GM23248 (cell line): Measurements from ENCODE around the gene QRICH1. TPM values are rescaled to one million over a fixed set of nuclear protein-coding genes. Genes with fewer than 3 reads are reported as not detected.

Experiments used
- DNase-seq: peaks from one replicate; pipeline ENCODE4 v3.0.0-alpha.2; 2015
- H2AFZ ChIP-seq: fragments of 200-600 bp; sonication (generic); 2 replicates; pipeline ENCODE4 v1.6.1; 2016; ENCODE audit warnings: antibody characterized with exemption
- H3F3A ChIP-seq: fragments of 200-600 bp; sonication (generic); 2 replicates; pipeline ENCODE4 v1.6.1; 2016; ENCODE audit warnings: mild to moderate bottlenecking, antibody characterized with exemption, mixed run types; ENCODE audit not compliant: insufficient read depth
- H3K27ac ChIP-seq: fragments of 200-600 bp; sonication (generic); 2 replicates; pipeline ENCODE4 v1.5.1; 2016; ENCODE audit warnings: mild to moderate bottlenecking
- H3K27me3 ChIP-seq: fragments of 200-600 bp; sonication (generic); replicated peaks from 2 replicates; pipeline ENCODE4 v1.6.1; 2016; ENCODE audit warnings: mild to moderate bottlenecking; ENCODE audit not compliant: insufficient read depth
- H3K36me3 ChIP-seq: fragments of 200-600 bp; sonication (generic); 2 replicates; pipeline ENCODE4 v1.6.1; 2016; ENCODE audit warnings: low read depth, mild to moderate bottlenecking
- H3K4me1 ChIP-seq: fragments of 200-600 bp; sonication (generic); 2 replicates; pipeline ENCODE4 v1.6.1; 2016; ENCODE audit warnings: mild to moderate bottlenecking; ENCODE audit not compliant: insufficient read depth
- H3K4me2 ChIP-seq: fragments of 200-600 bp; sonication (generic); one replicate; pipeline ENCODE4 v1.6.1; 2016; ENCODE audit warnings: mild to moderate bottlenecking; ENCODE audit not compliant: unreplicated experiment
- H3K4me3 ChIP-seq: fragments of 200-600 bp; sonication (generic); 2 replicates; pipeline ENCODE4 v1.5.1; 2016; ENCODE audit warnings: mild to moderate bottlenecking
- H3K79me2 ChIP-seq: fragments of 200-600 bp; sonication (generic); 2 replicates; pipeline ENCODE4 v1.6.1; 2016; ENCODE audit warnings: mild to moderate bottlenecking; ENCODE audit not compliant: insufficient read depth
- H3K9ac ChIP-seq: fragments of 200-600 bp; sonication (generic); 2 replicates; pipeline ENCODE4 v1.6.1; 2016; ENCODE audit warnings: mild to moderate bottlenecking
- H3K9me2 ChIP-seq: fragments of 200-600 bp; sonication (generic); 2 replicates; pipeline ENCODE4 v1.6.1; 2016; ENCODE audit warnings: mixed run types, mild to moderate bottlenecking, moderate library complexity; ENCODE audit not compliant: insufficient read depth
- H3K9me3 ChIP-seq: fragments of 200-600 bp; sonication (generic); one replicate; pipeline ENCODE4 v1.6.1; 2017; ENCODE audit warnings: low read depth
- H4K20me1 ChIP-seq: fragments of 200-600 bp; sonication (generic); 2 replicates; pipeline ENCODE4 v1.6.0; 2016; ENCODE audit not compliant: insufficient read depth
- EZH2 ChIP-seq: fragments of 200-600 bp; sonication (generic); IDR thresholded peaks from 2 replicates; pipeline ENCODE4 v1.6.1; 2018; ENCODE audit warnings: antibody characterized with exemption, mild to moderate bottlenecking; ENCODE audit not compliant: insufficient read depth, poor library complexity, severe bottlenecking
- EZH2phosphoT487 ChIP-seq: fragments of 200-600 bp; sonication (generic); IDR thresholded peaks from 2 replicates; pipeline ENCODE4 v1.6.1; 2018; ENCODE audit warnings: antibody characterized with exemption, moderate library complexity, mild to moderate bottlenecking, low read depth; ENCODE audit not compliant: insufficient read depth
- WGBS, 2 experiments: methylation state at CpG; one replicate each; pipeline ENCODE4 v1.1.6; 2015 to 2017; ENCODE audit warnings: low lambda C conversion rate in 2 of 2, low coverage in 1 of 2; ENCODE audit errors: missing lambda C conversion rate in 2 of 2; 5-methylcytosine and 5-hydroxymethylcytosine counted together
- in situ Hi-C: fragments of 300-500 bp; cut with MboI; formaldehyde crosslinking; loops from 2 replicates; pipeline ENCODE4 v1.15.0; 2020
- polyA plus RNA-seq: library from polyadenylated mRNA; unstranded; fragments of >200 nt; fragmentation: Nextera tagmentation; extraction: Ambion mirVana; gene quantifications from 2 replicates; pipeline ENCODE4 v1.2.1, GENCODE V29; 2016
- total RNA-seq: library from RNA; depleted of rRNA; stranded (reverse); fragments of >200 nt; shearing (Covaris generic); gene quantifications from 2 replicates; pipeline ENCODE4 v1.2.3, GENCODE V29; 2014

The QRICH1 gene
- total and polyA plus RNA-seq, 2 experiments from 2014 or later: 29.0 to 107 TPM

- in situ Hi-C loops: no loop called here
Observed at GRCh38 chr3:49018707-49019006, 75.2 kb downstream of the QRICH1 start.

GRCh38 chr3:49017971-49018706, 75.7 kb downstream of the QRICH1 start, which contains the start of gene DALRD3:
TSS of gene DALRD3 (minus strand) at chr3:49018580. CDS start at chr3:49018564, 16 bp downstream.
- Histone ChIP-seq H3K4me2 (peak within 1 kb of the TSS; percentile 87), H2AFZ (peak within 1 kb of the TSS; percentile 58), H3K27ac (peak within 1 kb of the TSS; percentile 78), H3K4me1 (peaks cover 3% of the 10 kb centered on the region; the same call in 1 of the 2 replicates), H3K36me3 (peaks cover 11% of the 10 kb centered on the region; the same call in 1 of the 2 replicates), H3K9me3 (no peaks in the 10 kb centered on the region), H3K27me3 (no peaks in the 10 kb centered on the region), H3K79me2 (peaks cover 55% of the 10 kb centered on the region), H3F3A (peaks cover 23% of the 10 kb centered on the region), H3K9ac (peak within 1 kb of the TSS; percentile 85), H3K9me2 (no peaks in the 10 kb centered on the region), H4K20me1 (no peaks in the 10 kb centered on the region), H3K4me3 (peak within 1 kb of the TSS; percentile 84)
- in situ Hi-C loops: no loop called here
- WGBS, 2 experiments: 1% methylated on average over 74 to 85 of the region's 85 CpGs
- no peak for TF ChIP-seq EZH2phosphoT487
- TF ChIP-seq EZH2: no peak
- peak; percentile 88 for DNase-seq

More at GRCh38 chr3:49018707-49019006, 75.2 kb downstream of the QRICH1 start:
- peak overlapping the region; percentile 75 for H3K4me3 ChIP-seq
- peaks cover 27% of the 10 kb centered on the region for H3F3A ChIP-seq
- peaks cover 11% of the 10 kb centered on the region; the same call in 1 of the 2 replicates for H3K36me3 ChIP-seq
- H3K9me3 ChIP-seq: no peaks in the 10 kb centered on the region
- H3K27me3 ChIP-seq: no peaks in the 10 kb centered on the region
- H3K4me1 ChIP-seq: peaks cover 5% of the 10 kb centered on the region; the same call in 1 of the 2 replicates
- peaks cover 55% of the 10 kb centered on the region for H3K79me2 ChIP-seq
- peak overlapping the region; percentile 85 for H3K9ac ChIP-seq
- peak overlapping the region; percentile 78 for H3K4me2 ChIP-seq
- peak overlapping the region; percentile 58 for H2AFZ ChIP-seq
- H3K9me2 ChIP-seq: no peaks in the 10 kb centered on the region
- H3K27ac ChIP-seq: peak overlapping the region; percentile 78
- H4K20me1 ChIP-seq: no peaks in the 10 kb centered on the region
- TF ChIP-seq EZH2phosphoT487 (no peak), EZH2 (no peak)
- WGBS, 2 experiments: 4 to 5% methylated on average over 18 of the region's 18 CpGs
- DNase-seq: no peak

DNA sequence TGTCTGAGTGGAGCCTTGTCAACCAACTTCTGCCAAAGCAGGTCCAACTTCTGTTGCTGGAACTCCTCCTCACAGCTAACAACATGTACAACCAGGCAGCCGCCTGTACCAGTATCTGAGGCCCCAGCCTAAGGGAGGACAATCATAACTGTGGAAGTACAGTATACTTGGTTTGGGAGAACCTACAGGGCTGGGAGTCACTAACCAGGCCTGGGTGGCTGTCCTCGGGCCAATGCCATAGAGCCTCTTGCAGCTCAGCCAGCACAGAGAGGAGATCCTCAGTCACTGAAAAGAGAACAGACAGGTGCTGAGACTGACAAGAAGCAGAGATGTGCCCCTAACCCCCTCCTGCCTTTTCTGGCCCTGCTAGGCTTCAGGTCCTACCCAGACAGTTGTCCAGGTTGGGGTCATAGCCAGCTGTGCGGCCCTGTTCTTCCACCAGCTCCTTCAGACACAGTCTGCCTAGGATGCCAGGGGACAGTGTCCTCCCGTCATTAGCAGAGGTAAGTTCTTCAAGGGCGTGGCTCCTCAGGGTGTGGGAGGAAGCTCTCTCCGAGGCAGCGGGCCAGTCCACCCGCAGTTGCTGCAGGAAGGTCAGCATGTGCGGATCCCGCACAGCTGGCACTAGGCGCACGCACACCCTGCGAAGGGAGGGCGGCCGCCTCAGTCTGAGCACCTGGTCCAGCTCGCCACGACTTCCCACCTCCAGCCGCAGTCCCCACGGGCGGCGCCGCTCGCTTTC, 76.5 kb downstream of the QRICH1 start:
- Histone ChIP-seq H3K4me3 (peak overlapping the region; percentile 75), H3K79me2 (peaks cover 55% of the 10 kb centered on the region), H3F3A (peaks cover 18% of the 10 kb centered on the region), H4K20me1 (no peaks in the 10 kb centered on the region), H3K9me3 (no peaks in the 10 kb centered on the region), H3K4me1 (no peaks in the 10 kb centered on the region), H3K9ac (peak overlapping the region; percentile 85), H2AFZ (peak overlapping the region; percentile 58), H3K4me2 (peak overlapping the region; percentile 78), H3K27me3 (no peaks in the 10 kb centered on the region), H3K36me3 (peaks cover 11% of the 10 kb centered on the region; the same call in 1 of the 2 replicates), H3K27ac (peak overlapping the region; percentile 78), H3K9me2 (no peaks in the 10 kb centered on the region)
- in situ Hi-C loops: no loop called here
- DNase-seq: peak; percentile 54
- 10 to 12% methylated on average over 23 of the region's 23 CpGs for WGBS, 2 experiments
- no peak for TF ChIP-seq EZH2phosphoT487
- TF ChIP-seq EZH2: no peak

DNA sequence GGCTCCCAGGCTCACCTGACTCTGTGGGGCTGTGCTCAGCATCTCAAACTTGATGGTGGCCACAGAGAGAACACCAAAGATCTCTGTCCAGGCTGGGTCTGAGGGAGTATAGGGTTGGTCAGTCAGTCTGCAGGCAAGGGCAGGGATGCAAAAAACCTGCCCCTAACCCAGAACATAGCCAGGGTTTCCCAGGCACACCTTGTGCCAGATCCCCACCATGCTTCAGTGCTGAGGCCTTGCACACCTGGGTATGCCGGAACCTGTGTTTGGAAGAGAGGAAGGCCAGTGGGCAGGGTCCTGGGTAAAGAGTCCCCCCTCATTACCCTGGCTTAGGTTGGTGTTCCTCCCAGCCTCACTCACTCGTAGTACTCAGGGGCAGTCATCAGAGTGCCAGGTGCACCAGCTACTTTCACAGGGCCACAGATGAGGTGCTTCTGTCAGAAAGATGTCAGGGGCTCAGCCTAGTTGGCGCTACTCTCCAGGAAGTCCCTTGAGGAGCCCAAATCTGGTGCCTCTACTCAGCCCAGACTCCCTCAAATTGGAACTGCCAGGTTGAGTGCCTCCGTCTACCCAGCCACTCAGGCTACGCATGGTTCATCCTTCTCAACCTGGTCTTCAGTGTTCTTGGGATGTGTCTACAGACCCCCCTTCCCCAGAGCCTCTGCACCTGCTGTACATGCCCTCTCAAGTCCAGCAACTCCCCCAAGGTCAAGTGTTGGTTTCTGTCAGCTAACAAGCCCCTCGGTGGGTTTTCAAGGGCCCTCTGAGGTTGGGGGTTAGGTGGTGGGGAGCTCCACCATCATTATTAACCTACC, 77.2 kb downstream of the QRICH1 start:
- no peak overlapping the region for H3K4me2 ChIP-seq
- 0 out of 2 replicates have a peak overlapping the region, but pooled peaks have one; percentile 75 for H3K4me3 ChIP-seq
- TF ChIP-seq EZH2 (no peak), EZH2phosphoT487 (no peak)

More for the DNA sequence above, 77.2 kb downstream of the QRICH1 start:
- Histone ChIP-seq H3K4me1 (no peaks in the 10 kb centered on the region), H3K27me3 (no peaks in the 10 kb centered on the region), H3K27ac (no peak overlapping the region), H3K36me3 (peaks cover 11% of the 10 kb centered on the region; the same call in 1 of the 2 replicates), H3K79me2 (peaks cover 60% of the 10 kb centered on the region), H3K9me3 (no peaks in the 10 kb centered on the region), H3F3A (peaks cover 18% of the 10 kb centered on the region), H3K9ac (peak overlapping the region; percentile 85), H3K9me2 (no peaks in the 10 kb centered on the region), H4K20me1 (no peaks in the 10 kb centered on the region), H2AFZ (no peak overlapping the region)
- no peak for DNase-seq
- in situ Hi-C loops: no loop called here
- WGBS, 2 experiments: 92 to 93% methylated on average over 6 of the region's 6 CpGs
